ENCODE data around the gene COL23A1.

Gene COL23A1

GRCh38 chr5:178548746-178549145, 41.4 kb downstream of the COL23A1 start:
- no peak overlapping the region for H3K4me3 ChIP-seq (ENCODE audit: low read depth in 1 of 5, low read length in 5 of 5)
- H3K36me3 ChIP-seq (ENCODE audit: control insufficient read depth in 5 of 5, insufficient read depth in 5 of 5, low read length in 5 of 5): no peaks in the 10 kb centered on the region
- H3K9me3 ChIP-seq (ENCODE audit: control insufficient read depth in 5 of 5, low read length in 5 of 5): no peaks in the 10 kb centered on the region
- no peaks in the 10 kb centered on the region for H3K4me1 ChIP-seq (ENCODE audit: control insufficient read depth in 5 of 5, insufficient read depth in 5 of 5, low read length in 5 of 5)
- no peak overlapping the region for H3K9ac ChIP-seq (ENCODE audit: low read length in 5 of 5)
- H3K27me3 ChIP-seq (ENCODE audit: control insufficient read depth in 5 of 5, insufficient read depth in 4 of 5, low read length in 5 of 5): peaks cover 0 to 9% (median 3%) of the 10 kb centered on the region in 5 donors
- H3K27ac ChIP-seq (ENCODE audit: low read depth, low read length): no peak overlapping the region

- H3K27me3 ChIP-seq (ENCODE audit: control insufficient read depth in 5 of 5, insufficient read depth in 4 of 5, low read length in 5 of 5): peaks cover 0 to 9% (median 3%) of the 10 kb centered on the region in 5 donors
- H3K4me1 ChIP-seq (ENCODE audit: control insufficient read depth in 5 of 5, insufficient read depth in 5 of 5, low read length in 5 of 5): no peaks in the 10 kb centered on the region
- no peak overlapping the region for H3K27ac ChIP-seq (ENCODE audit: low read depth, low read length)
- no peaks in the 10 kb centered on the region for H3K9me3 ChIP-seq (ENCODE audit: control insufficient read depth in 5 of 5, low read length in 5 of 5)
- no peaks in the 10 kb centered on the region for H3K36me3 ChIP-seq (ENCODE audit: control insufficient read depth in 5 of 5, insufficient read depth in 5 of 5, low read length in 5 of 5)
- H3K4me3 ChIP-seq (ENCODE audit: low read depth in 1 of 5, low read length in 5 of 5): no peak overlapping the region
- H3K9ac ChIP-seq (ENCODE audit: low read length in 5 of 5): no peak overlapping the region
Measured at GRCh38 chr5:178547753-178548415, 42.3 kb downstream of the COL23A1 start.

GRCh38 chr5:178547052-178547666, 43.0 kb downstream of the COL23A1 start:
- Histone ChIP-seq H3K27ac (ENCODE audit: low read depth, low read length) (no peak overlapping the region), H3K27me3 (ENCODE audit: control insufficient read depth in 5 of 5, insufficient read depth in 4 of 5, low read length in 5 of 5) (peaks cover 0 to 9% (median 3%) of the 10 kb centered on the region in 5 donors)

GRCh38 chr5:178546675-178547033, 43.5 kb downstream of the COL23A1 start:
- H3K4me1 ChIP-seq (ENCODE audit: control insufficient read depth in 5 of 5, insufficient read depth in 5 of 5, low read length in 5 of 5): peaks cover 0 to 3% (median 0%) of the 10 kb centered on the region in 5 donors
- H3K27ac ChIP-seq (ENCODE audit: low read depth, low read length): no peak overlapping the region
- H3K4me3 ChIP-seq (ENCODE audit: low read depth in 1 of 5, low read length in 5 of 5): no peak overlapping the region
- H3K36me3 ChIP-seq (ENCODE audit: control insufficient read depth in 5 of 5, insufficient read depth in 5 of 5, low read length in 5 of 5): no peaks in the 10 kb centered on the region
- no peak overlapping the region for H3K9ac ChIP-seq (ENCODE audit: low read length in 5 of 5)
- peaks cover 0 to 7% (median 3%) of the 10 kb centered on the region in 5 donors for H3K27me3 ChIP-seq (ENCODE audit: control insufficient read depth in 5 of 5, insufficient read depth in 4 of 5, low read length in 5 of 5)
- H3K9me3 ChIP-seq (ENCODE audit: control insufficient read depth in 5 of 5, low read length in 5 of 5): no peaks in the 10 kb centered on the region

More at GRCh38 chr5:178547052-178547666, 43.0 kb downstream of the COL23A1 start:
- Histone ChIP-seq H3K4me3 (ENCODE audit: low read depth in 1 of 5, low read length in 5 of 5) (no peak overlapping the region), H3K36me3 (ENCODE audit: control insufficient read depth in 5 of 5, insufficient read depth in 5 of 5, low read length in 5 of 5) (no peaks in the 10 kb centered on the region), H3K9ac (ENCODE audit: low read length in 5 of 5) (no peak overlapping the region), H3K9me3 (ENCODE audit: control insufficient read depth in 5 of 5, low read length in 5 of 5) (no peaks in the 10 kb centered on the region), H3K4me1 (ENCODE audit: control insufficient read depth in 5 of 5, insufficient read depth in 5 of 5, low read length in 5 of 5) (peaks cover 0 to 2% (median 0%) of the 10 kb centered on the region in 5 donors)

GRCh38 chr5:178545941-178546674, 44.1 kb downstream of the COL23A1 start:
- no peak overlapping the region for H3K27ac ChIP-seq (ENCODE audit: low read depth, low read length)
- H3K36me3 ChIP-seq (ENCODE audit: control insufficient read depth in 5 of 5, insufficient read depth in 5 of 5, low read length in 5 of 5): no peaks in the 10 kb centered on the region
- peaks cover 0 to 3% (median 0%) of the 10 kb centered on the region in 5 donors for H3K4me1 ChIP-seq (ENCODE audit: control insufficient read depth in 5 of 5, insufficient read depth in 5 of 5, low read length in 5 of 5)
- H3K27me3 ChIP-seq (ENCODE audit: control insufficient read depth in 5 of 5, insufficient read depth in 4 of 5, low read length in 5 of 5): peaks cover 0 to 4% (median 0%) of the 10 kb centered on the region in 5 donors
- no peaks in the 10 kb centered on the region for H3K9me3 ChIP-seq (ENCODE audit: control insufficient read depth in 5 of 5, low read length in 5 of 5)
- no peak overlapping the region for H3K4me3 ChIP-seq (ENCODE audit: low read depth in 1 of 5, low read length in 5 of 5)
- no peak overlapping the region for H3K9ac ChIP-seq (ENCODE audit: low read length in 5 of 5)

- Histone ChIP-seq H3K4me3 (ENCODE audit: low read depth in 1 of 5, low read length in 5 of 5) (no peak overlapping the region), H3K27ac (ENCODE audit: low read depth, low read length) (no peak overlapping the region), H3K4me1 (ENCODE audit: control insufficient read depth in 5 of 5, insufficient read depth in 5 of 5, low read length in 5 of 5) (peaks cover 0 to 3% (median 0%) of the 10 kb centered on the region in 5 donors), H3K36me3 (ENCODE audit: control insufficient read depth in 5 of 5, insufficient read depth in 5 of 5, low read length in 5 of 5) (no peaks in the 10 kb centered on the region), H3K9ac (ENCODE audit: low read length in 5 of 5) (no peak overlapping the region), H3K9me3 (ENCODE audit: control insufficient read depth in 5 of 5, low read length in 5 of 5) (no peaks in the 10 kb centered on the region), H3K27me3 (ENCODE audit: control insufficient read depth in 5 of 5, insufficient read depth in 4 of 5, low read length in 5 of 5) (peaks cover 0 to 4% (median 0%) of the 10 kb centered on the region in 5 donors)
Measured at GRCh38 chr5:178545176-178545575, 45.0 kb downstream of the COL23A1 start.

- Histone ChIP-seq H3K27ac (ENCODE audit: low read depth, low read length) (no peak overlapping the region), H3K36me3 (ENCODE audit: control insufficient read depth in 5 of 5, insufficient read depth in 5 of 5, low read length in 5 of 5) (no peaks in the 10 kb centered on the region), H3K9me3 (ENCODE audit: control insufficient read depth in 5 of 5, low read length in 5 of 5) (no peaks in the 10 kb centered on the region), H3K4me1 (ENCODE audit: control insufficient read depth in 5 of 5, insufficient read depth in 5 of 5, low read length in 5 of 5) (peaks cover 0 to 3% (median 0%) of the 10 kb centered on the region in 5 donors), H3K9ac (ENCODE audit: low read length in 5 of 5) (no peak overlapping the region), H3K27me3 (ENCODE audit: control insufficient read depth in 5 of 5, insufficient read depth in 4 of 5, low read length in 5 of 5) (peaks cover 0 to 4% (median 0%) of the 10 kb centered on the region in 5 donors), H3K4me3 (ENCODE audit: low read depth in 1 of 5, low read length in 5 of 5) (no peak overlapping the region)
Measured at GRCh38 chr5:178544166-178544834, 45.9 kb downstream of the COL23A1 start.

GRCh38 chr5:178542455-178542854, 47.7 kb downstream of the COL23A1 start:
- no peak overlapping the region for H3K9ac ChIP-seq (ENCODE audit: low read length in 5 of 5)
- no peak overlapping the region for H3K4me3 ChIP-seq (ENCODE audit: low read depth in 1 of 5, low read length in 5 of 5)
- no peaks in the 10 kb centered on the region for H3K36me3 ChIP-seq (ENCODE audit: control insufficient read depth in 5 of 5, insufficient read depth in 5 of 5, low read length in 5 of 5)
- H3K27me3 ChIP-seq (ENCODE audit: control insufficient read depth in 5 of 5, insufficient read depth in 4 of 5, low read length in 5 of 5): peaks cover 0 to 4% (median 0%) of the 10 kb centered on the region in 5 donors
- H3K9me3 ChIP-seq (ENCODE audit: control insufficient read depth in 5 of 5, low read length in 5 of 5): no peaks in the 10 kb centered on the region
- H3K27ac ChIP-seq (ENCODE audit: low read depth, low read length): no peak overlapping the region
- peaks cover 0 to 3% (median 0%) of the 10 kb centered on the region in 5 donors for H3K4me1 ChIP-seq (ENCODE audit: control insufficient read depth in 5 of 5, insufficient read depth in 5 of 5, low read length in 5 of 5)

- Histone ChIP-seq H3K9ac (ENCODE audit: low read length in 5 of 5) (no peak overlapping the region), H3K27ac (ENCODE audit: low read depth, low read length) (no peak overlapping the region), H3K27me3 (ENCODE audit: control insufficient read depth in 5 of 5, insufficient read depth in 4 of 5, low read length in 5 of 5) (peaks cover 0 to 2% (median 0%) of the 10 kb centered on the region in 5 donors), H3K4me3 (ENCODE audit: low read depth in 1 of 5, low read length in 5 of 5) (no peak overlapping the region), H3K9me3 (ENCODE audit: control insufficient read depth in 5 of 5, low read length in 5 of 5) (no peaks in the 10 kb centered on the region), H3K4me1 (ENCODE audit: control insufficient read depth in 5 of 5, insufficient read depth in 5 of 5, low read length in 5 of 5) (peaks cover 0 to 3% (median 0%) of the 10 kb centered on the region in 5 donors), H3K36me3 (ENCODE audit: control insufficient read depth in 5 of 5, insufficient read depth in 5 of 5, low read length in 5 of 5) (no peaks in the 10 kb centered on the region)
Measured at GRCh38 chr5:178540526-178540925, 49.7 kb downstream of the COL23A1 start.
